Omental fat pad (tissue), 4 donors: ENCODE data around the gene METTL9. TPM values are rescaled to one million over a fixed set of nuclear protein-coding genes. Genes with fewer than 3 reads are reported as not detected.
"Not testable (repeated sequence)": the region's sequence is repeated elsewhere in the genome, so short reads cannot be mapped to it uniquely, and the experiment has no call there.

Source experiments
- ATAC-seq: fragments of 150-250 bp; one replicate; pipeline ENCODE4 v1.9.1; 2016; ENCODE audit warnings: mild to moderate bottlenecking, moderate library complexity; ENCODE audit not compliant: low FRiP score
- DNase-seq: peaks from one replicate; pipeline ENCODE4 v3.0.0-alpha.2; 2019; ENCODE audit warnings: low spot score
- CTCF ChIP-seq, 3 donors: fragments of 450-650 bp; IDR thresholded peaks; one replicate each; pipeline ENCODE4 v1.5.1; 2016 to 2017; ENCODE audit warnings: antibody characterized with exemption in 3 of 3, mild to moderate bottlenecking in 3 of 3, moderate library complexity in 2 of 3
- total RNA-seq, 4 donors: library from RNA; depleted of rRNA; stranded (reverse); fragments of >200 nt; gene quantifications; one replicate each; pipeline ENCODE4 v1.1.0, GENCODE V29; 2016

Gene METTL9
- total RNA-seq, 4 donors from 2014 or later: 98.9 to 195 (median 114) TPM

- ATAC-seq: no peak
- no peak for TF ChIP-seq CTCF (IDR thresholded peaks at IDR 0.05)
These were observed 48.3 kb downstream of the METTL9 start for GRCh38 chr16:21647562-21648164.

GRCh38 chr16:21649826-21650406 is 50.5 kb downstream of the METTL9 start:
- DNase-seq, ATAC-seq: not testable (repeated sequence)

More at GRCh38 chr16:21647562-21648164, 48.3 kb downstream of the METTL9 start:
- DNase-seq: no peak

- DNase-seq (no peak), ATAC-seq (no peak)
- no peak for TF ChIP-seq CTCF (IDR thresholded peaks at IDR 0.05)
These were observed 51.1 kb downstream of the METTL9 start for GRCh38 chr16:21650521-21650920.

- ATAC-seq (no peak), DNase-seq (no peak)
- TF ChIP-seq CTCF (IDR thresholded peaks at IDR 0.05): no peak
These were observed 52.1 kb downstream of the METTL9 start for GRCh38 chr16:21651515-21651914.

- DNase-seq: no peak
- TF ChIP-seq CTCF (IDR thresholded peaks at IDR 0.05): no peak
- ATAC-seq: no peak
These were observed 53.1 kb downstream of the METTL9 start, which contains the start of gene IGSF6 for GRCh38 chr16:21652453-21652852. IGSF6 (minus strand) TSS chr16:21652608; CDS start chr16:21652598, 10 bp downstream.

GRCh38 chr16:21653571-21653970 is 54.2 kb downstream of the METTL9 start:
- TF ChIP-seq CTCF (IDR thresholded peaks at IDR 0.05): no peak
- DNase-seq (no peak), ATAC-seq (no peak)

GRCh38 chr16:21654466-21654865 is 55.1 kb downstream of the METTL9 start:
- ATAC-seq: no peak
- no peak for DNase-seq
- no peak for TF ChIP-seq CTCF (IDR thresholded peaks at IDR 0.05)
